HFF-Myc (cell line): ENCODE data around the gene METRNL.

Experiments
- DNase-seq: peaks from one replicate; pipeline ENCODE4 v3.0.0-alpha.2; 2011; ENCODE audit warnings: low read depth; ENCODE audit errors: extremely low read depth
- H3K4me3 ChIP-seq: replicated peaks from 2 replicates; pipeline ENCODE4 v1.5.1; 2011; ENCODE audit warnings: low read depth, mild to moderate bottlenecking, control low read depth, low read length
- TF ChIP-seq, protein P1 (sequence below): IDR thresholded peaks from 2 replicates; pipeline ENCODE4 v1.5.1; 2012; ENCODE audit warnings: mild to moderate bottlenecking, low read depth, low read length, control low read depth; ENCODE audit errors: missing control alignments

The METRNL gene

GRCh38 chr17:83109386-83109785, 30.0 kb downstream of the METRNL start:
- DNase-seq: no peak
- TF ChIP-seq, protein P1, sequence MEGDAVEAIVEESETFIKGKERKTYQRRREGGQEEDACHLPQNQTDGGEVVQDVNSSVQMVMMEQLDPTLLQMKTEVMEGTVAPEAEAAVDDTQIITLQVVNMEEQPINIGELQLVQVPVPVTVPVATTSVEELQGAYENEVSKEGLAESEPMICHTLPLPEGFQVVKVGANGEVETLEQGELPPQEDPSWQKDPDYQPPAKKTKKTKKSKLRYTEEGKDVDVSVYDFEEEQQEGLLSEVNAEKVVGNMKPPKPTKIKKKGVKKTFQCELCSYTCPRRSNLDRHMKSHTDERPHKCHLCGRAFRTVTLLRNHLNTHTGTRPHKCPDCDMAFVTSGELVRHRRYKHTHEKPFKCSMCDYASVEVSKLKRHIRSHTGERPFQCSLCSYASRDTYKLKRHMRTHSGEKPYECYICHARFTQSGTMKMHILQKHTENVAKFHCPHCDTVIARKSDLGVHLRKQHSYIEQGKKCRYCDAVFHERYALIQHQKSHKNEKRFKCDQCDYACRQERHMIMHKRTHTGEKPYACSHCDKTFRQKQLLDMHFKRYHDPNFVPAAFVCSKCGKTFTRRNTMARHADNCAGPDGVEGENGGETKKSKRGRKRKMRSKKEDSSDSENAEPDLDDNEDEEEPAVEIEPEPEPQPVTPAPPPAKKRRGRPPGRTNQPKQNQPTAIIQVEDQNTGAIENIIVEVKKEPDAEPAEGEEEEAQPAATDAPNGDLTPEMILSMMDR: no peak
- H3K4me3 ChIP-seq: no peak overlapping the region

GRCh38 chr17:83109793-83110645, 30.6 kb downstream of the METRNL start:
- TF ChIP-seq, protein P1: no peak
- DNase-seq: peak; percentile 83
- H3K4me3 ChIP-seq: peak overlapping the region; percentile 16; the same call in 1 of the 2 replicates

GRCh38 chr17:83110735-83111134, 31.3 kb downstream of the METRNL start:
- H3K4me3 ChIP-seq: no peak overlapping the region
- TF ChIP-seq, protein P1: no peak
- peak; percentile 5 for DNase-seq

GRCh38 chr17:83111516-83112282, 32.3 kb downstream of the METRNL start:
- TF ChIP-seq, protein P1: no peak
- DNase-seq: no peak
- H3K4me3 ChIP-seq: no peak overlapping the region

- DNase-seq: no peak
- no peak overlapping the region for H3K4me3 ChIP-seq
- TF ChIP-seq, protein P1: no peak
Observed at GRCh38 chr17:83113381-83113780, 34.0 kb downstream of the METRNL start.

GRCh38 chr17:83113792-83114191, 34.4 kb downstream of the METRNL start:
- TF ChIP-seq, protein P1: no peak
- no peak overlapping the region for H3K4me3 ChIP-seq

More at GRCh38 chr17:83113792-83114191, 34.4 kb downstream of the METRNL start:
- no peak for DNase-seq
